ENCODE results near the gene NANOS3.
"Not testable (repeated sequence)": the region's sequence is repeated elsewhere in the genome, so short reads cannot be mapped to it uniquely, and the experiment has no call there.

The NANOS3 gene

DNA sequence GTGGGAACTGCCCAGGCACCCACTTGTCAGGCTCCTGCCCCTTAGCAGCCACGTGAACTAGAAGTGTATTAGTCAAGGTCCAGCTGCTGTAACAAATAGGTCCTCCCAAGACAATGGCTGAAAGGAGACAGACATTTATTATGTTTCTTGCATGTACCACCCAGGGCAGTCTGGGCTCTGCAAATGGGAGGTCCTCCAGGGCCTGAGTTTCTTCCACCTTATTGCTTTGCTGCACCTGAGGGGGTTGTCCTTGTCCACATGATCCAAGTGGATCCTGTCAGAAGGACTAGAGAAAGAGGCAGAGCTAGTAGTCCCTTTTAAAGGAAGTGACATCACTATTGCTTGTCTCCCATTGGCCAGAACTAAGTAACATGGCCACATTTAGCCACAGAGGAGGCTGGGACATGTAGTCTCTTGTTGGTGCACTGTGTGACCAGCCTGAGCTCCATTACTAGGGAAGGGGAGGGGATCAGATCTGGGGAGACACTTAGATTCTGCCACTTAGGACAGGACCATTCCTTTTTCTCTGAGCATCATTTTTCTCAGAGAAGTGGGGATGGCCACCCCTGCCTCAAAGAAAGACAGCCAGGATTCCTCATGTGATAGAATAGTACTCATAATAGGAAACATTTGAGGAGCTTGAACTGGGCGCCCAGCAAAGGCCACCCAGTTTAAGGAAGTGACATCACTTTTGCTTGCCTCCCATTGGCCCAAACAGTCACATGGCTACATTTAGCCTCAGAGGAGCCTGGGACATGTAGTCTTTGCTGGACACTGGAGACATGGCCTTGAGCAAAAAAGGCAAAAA lies 44.2 kb downstream of the NANOS3 start:
- peak; percentile 49 for DNase-seq

DNA sequence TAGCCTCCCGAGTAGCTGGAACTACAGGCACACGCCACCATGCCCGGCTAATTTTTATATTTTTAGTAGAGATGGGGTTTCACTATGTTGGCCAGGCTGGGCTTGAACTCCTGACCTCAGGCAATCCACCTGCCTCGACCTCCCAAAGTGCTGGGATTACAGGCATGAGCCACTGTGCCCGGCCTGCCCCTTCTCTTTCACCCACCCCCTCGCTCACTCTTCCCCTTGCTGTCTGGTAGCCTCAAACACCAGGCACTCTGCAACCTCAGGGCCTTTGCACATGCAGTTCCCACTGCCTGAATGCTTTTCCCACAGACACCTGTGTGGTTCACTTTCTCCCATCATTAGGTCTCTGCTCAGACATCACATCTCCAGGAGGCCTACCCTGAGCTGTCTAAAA lies 45.2 kb downstream of the NANOS3 start:
- not testable (repeated sequence) for DNase-seq

DNA sequence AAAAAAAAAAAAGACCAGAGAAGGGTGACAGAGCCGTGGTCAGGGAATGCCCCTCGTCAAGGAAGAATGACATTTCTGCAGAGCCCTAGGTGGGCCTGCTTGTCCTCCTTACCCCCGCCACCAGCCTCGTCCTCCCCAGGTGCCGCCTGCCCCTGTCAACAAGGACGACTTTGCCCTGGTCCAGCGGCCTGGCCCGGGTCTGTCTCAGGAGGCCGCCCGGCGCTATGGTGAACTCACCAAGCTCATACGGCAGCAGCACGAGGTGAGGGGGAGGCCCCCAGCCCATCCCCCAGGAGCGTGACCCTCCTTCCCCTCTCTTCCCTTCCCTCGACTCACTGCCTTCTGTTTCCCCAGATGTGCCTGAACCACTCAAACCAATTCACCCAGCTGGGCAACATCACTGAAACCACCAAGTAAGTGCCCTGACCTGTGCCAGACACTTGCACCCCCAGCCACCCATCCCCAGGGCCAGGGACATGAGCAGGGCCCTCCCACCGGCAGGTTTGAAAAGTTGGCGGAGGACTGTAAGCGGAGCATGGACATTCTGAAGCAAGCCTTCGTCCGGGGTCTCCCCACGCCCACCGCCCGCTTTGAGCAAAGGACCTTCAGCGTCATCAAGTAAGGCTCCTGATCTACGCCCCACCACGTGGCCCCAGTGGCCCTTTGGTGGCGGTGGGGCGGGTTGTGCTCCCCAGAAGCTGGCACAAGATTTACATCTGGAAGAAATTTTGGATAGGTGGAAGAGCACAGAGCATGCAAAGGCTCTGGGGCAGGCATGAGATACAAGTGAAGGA lies 46.5 kb downstream of the NANOS3 start:
- DNase-seq, result no peak

DNA sequence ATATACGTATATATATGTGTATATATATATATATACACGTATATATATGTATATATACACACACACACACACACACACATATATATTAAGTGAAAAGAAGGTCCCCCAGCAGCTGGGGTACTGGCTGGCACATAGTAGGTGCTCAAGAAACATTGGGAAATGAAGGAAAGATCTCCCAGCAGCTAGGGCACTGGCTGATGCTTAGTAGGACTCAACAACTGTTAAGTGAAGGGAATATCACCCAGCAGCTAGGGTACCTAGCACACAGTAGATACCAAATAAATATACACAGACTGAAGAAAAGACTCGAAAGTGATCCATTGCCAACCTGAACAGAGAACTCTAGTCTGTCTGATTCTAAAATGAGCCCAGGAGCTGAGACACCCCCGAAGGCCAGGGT lies 49.1 kb downstream of the NANOS3 start:
- DNase-seq, result no peak

DNA sequence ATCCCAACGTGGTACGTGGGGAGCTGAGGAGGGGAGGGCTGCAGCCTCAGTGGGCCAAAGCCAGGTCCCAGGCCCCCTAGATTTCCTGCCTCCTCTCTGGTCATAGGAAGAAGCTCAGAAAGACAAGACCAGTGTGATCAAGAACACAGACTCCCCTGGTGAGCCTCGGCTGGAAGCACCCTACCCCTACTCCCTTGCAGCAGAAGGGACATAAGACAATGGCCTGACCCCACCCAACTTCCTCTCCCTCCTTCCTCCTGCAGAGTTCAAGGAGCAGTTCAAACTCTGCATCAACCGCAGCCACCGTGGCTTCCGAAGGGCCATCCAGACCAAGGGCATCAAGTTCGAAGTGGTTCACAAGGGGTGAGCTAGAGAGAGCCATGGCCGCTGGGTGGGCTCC lies 49.8 kb downstream of the NANOS3 start:
- no peak for DNase-seq

DNA sequence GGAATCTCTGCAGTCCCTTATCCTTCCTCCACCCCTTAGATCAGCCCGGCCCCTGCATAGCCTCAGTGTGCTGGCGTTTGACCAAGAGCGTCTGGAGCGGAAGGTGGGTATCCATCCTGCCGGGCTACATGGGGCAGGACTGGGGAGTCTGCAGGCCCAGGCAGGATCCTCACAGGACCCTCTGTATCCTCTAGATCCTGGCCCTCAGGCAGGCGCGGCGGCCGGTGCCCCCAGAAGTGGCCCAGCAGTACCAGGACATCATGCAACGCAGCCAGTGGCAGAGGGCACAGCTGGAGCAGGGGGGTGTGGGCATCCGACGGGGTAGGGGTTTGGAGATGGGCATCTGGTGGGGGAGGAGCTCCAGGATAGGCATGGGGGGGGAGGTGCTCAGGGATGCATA lies 52.4 kb downstream of the NANOS3 start:
- no peak for DNase-seq

DNA sequence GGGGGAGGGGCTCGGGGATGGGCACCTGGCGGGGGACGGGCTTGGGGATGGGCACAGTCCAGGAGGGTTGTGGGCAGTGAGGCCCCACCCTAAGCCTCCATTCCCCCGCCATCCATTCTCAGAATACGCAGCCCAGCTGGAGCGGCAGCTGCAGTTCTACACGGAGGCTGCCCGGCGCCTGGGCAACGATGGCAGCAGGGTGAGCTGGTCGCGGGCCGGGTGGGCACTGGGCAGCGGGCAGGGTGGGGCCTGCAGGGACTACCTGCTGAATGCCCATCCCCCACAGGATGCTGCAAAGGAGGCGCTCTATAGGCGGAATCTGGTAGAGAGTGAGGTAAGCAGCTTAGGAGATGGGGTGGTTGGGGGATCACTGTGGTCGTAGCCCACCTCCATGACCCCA lies 53.0 kb downstream of the NANOS3 start:
- no peak for DNase-seq
